Liver (tissue), 3 donors: ENCODE data around the gene KIF6.

Source experiments
- EGR1 ChIP-seq, 2 donors: IDR thresholded peaks; 2 replicates each; pipeline ENCODE4 v1.6.1; 2016 to 2018; ENCODE audit warnings: antibody characterized with exemption in 2 of 2, low read depth in 2 of 2
- GABPA ChIP-seq, 2 donors: IDR thresholded peaks in 1 of 2; conservative IDR thresholded peaks in 1 of 2; 2 replicates each; pipeline ENCODE4 v1.6.1; 2016; ENCODE audit warnings: antibody characterized with exemption in 2 of 2, mild to moderate bottlenecking in 1 of 2, moderate library complexity in 1 of 2
- HNF4A ChIP-seq, 2 donors: conservative IDR thresholded peaks; 2 replicates each; pipeline ENCODE4 v1.6.1; 2016; ENCODE audit warnings: antibody characterized with exemption in 2 of 2, mild to moderate bottlenecking in 2 of 2
- HNF4G ChIP-seq: IDR thresholded peaks from 2 replicates; pipeline ENCODE4 v1.6.1; 2016; ENCODE audit warnings: antibody characterized with exemption
- JUND ChIP-seq, 2 donors: IDR thresholded peaks; 2 replicates each; pipeline ENCODE4 v1.6.1; 2016; ENCODE audit warnings: antibody characterized with exemption in 2 of 2
- RAD21 ChIP-seq, 2 donors: IDR thresholded peaks; 2 replicates each; pipeline ENCODE4 v1.6.1; 2016; ENCODE audit warnings: antibody characterized with exemption in 2 of 2, mild to moderate bottlenecking in 2 of 2
- RXRA ChIP-seq, 2 donors: IDR thresholded peaks; 2 replicates each; pipeline ENCODE4 v1.6.1; 2017 to 2018; ENCODE audit warnings: antibody characterized with exemption in 2 of 2, mild to moderate bottlenecking in 1 of 2
- SP1 ChIP-seq: IDR thresholded peaks from 2 replicates; pipeline ENCODE4 v1.6.1; 2018; ENCODE audit warnings: antibody characterized with exemption, mild to moderate bottlenecking
- TAF1 ChIP-seq: conservative IDR thresholded peaks from 2 replicates; pipeline ENCODE4 v1.6.1; 2016; ENCODE audit warnings: antibody characterized with exemption, mild to moderate bottlenecking
- YY1 ChIP-seq: IDR thresholded peaks from 2 replicates; pipeline ENCODE4 v1.6.1; 2016; ENCODE audit warnings: antibody characterized with exemption, mild to moderate bottlenecking
- TF ChIP-seq, protein P1 (sequence below): fragments of 150-350 bp; IDR thresholded peaks from 2 replicates; pipeline ENCODE4 v1.5.1; 2017; ENCODE audit warnings: improper control_type of control experiment, low read depth, low read length; ENCODE audit not compliant: missing input control
- TF ChIP-seq, protein P2 (sequence below): IDR thresholded peaks from 2 replicates; pipeline ENCODE4 v1.6.1; 2016; ENCODE audit warnings: antibody characterized with exemption, mild to moderate bottlenecking
- TF ChIP-seq, protein P3 (sequence below): IDR thresholded peaks from 2 replicates; pipeline ENCODE4 v1.6.1; 2016; ENCODE audit warnings: antibody characterized with exemption
- donor health status: healthy.
- donor health status: healthy.

DNA sequence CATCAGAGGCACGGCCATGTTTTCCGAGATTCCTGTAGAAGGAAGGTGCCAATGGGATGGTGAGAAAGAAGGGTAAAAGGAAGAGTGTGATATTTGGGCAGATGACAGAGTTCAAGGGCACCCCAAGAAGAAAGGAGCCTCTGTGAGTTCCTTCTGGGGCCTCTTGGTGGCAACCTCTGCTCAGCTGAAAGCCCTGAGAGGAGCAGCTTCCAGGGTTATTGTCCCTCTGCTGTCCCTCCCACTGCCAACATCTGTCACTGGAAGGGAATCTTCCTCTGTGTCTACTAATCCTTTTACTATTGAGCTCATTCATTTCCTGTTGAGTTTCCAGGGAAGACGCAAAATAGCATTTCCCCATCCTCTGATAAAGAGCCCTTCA is 362.7 kb downstream of the KIF6 start:
- TF ChIP-seq RAD21 (IDR thresholded peaks at IDR 0.05), result no peak
- TF ChIP-seq, protein P1, sequence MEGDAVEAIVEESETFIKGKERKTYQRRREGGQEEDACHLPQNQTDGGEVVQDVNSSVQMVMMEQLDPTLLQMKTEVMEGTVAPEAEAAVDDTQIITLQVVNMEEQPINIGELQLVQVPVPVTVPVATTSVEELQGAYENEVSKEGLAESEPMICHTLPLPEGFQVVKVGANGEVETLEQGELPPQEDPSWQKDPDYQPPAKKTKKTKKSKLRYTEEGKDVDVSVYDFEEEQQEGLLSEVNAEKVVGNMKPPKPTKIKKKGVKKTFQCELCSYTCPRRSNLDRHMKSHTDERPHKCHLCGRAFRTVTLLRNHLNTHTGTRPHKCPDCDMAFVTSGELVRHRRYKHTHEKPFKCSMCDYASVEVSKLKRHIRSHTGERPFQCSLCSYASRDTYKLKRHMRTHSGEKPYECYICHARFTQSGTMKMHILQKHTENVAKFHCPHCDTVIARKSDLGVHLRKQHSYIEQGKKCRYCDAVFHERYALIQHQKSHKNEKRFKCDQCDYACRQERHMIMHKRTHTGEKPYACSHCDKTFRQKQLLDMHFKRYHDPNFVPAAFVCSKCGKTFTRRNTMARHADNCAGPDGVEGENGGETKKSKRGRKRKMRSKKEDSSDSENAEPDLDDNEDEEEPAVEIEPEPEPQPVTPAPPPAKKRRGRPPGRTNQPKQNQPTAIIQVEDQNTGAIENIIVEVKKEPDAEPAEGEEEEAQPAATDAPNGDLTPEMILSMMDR, result peak; percentile 6
- TF ChIP-seq JUND (IDR thresholded peaks at IDR 0.05), result no peak
- no peak for TF ChIP-seq YY1
- TF ChIP-seq SP1, result no peak
- TF ChIP-seq, protein P2, sequence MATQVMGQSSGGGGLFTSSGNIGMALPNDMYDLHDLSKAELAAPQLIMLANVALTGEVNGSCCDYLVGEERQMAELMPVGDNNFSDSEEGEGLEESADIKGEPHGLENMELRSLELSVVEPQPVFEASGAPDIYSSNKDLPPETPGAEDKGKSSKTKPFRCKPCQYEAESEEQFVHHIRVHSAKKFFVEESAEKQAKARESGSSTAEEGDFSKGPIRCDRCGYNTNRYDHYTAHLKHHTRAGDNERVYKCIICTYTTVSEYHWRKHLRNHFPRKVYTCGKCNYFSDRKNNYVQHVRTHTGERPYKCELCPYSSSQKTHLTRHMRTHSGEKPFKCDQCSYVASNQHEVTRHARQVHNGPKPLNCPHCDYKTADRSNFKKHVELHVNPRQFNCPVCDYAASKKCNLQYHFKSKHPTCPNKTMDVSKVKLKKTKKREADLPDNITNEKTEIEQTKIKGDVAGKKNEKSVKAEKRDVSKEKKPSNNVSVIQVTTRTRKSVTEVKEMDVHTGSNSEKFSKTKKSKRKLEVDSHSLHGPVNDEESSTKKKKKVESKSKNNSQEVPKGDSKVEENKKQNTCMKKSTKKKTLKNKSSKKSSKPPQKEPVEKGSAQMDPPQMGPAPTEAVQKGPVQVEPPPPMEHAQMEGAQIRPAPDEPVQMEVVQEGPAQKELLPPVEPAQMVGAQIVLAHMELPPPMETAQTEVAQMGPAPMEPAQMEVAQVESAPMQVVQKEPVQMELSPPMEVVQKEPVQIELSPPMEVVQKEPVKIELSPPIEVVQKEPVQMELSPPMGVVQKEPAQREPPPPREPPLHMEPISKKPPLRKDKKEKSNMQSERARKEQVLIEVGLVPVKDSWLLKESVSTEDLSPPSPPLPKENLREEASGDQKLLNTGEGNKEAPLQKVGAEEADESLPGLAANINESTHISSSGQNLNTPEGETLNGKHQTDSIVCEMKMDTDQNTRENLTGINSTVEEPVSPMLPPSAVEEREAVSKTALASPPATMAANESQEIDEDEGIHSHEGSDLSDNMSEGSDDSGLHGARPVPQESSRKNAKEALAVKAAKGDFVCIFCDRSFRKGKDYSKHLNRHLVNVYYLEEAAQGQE, result no peak
- TF ChIP-seq HNF4A (conservative IDR thresholded peaks at IDR 0.05), result no peak
- TF ChIP-seq GABPA (IDR thresholded peaks at IDR 0.05 in 1 of 2, conservative IDR thresholded peaks at IDR 0.05 in 1 of 2), result no peak
- TF ChIP-seq, protein P3, sequence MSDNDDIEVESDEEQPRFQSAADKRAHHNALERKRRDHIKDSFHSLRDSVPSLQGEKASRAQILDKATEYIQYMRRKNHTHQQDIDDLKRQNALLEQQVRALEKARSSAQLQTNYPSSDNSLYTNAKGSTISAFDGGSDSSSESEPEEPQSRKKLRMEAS, result no peak
- TF ChIP-seq EGR1 (IDR thresholded peaks at IDR 0.05; ENCODE audit: low read depth in 2 of 2), result no peak
- TF ChIP-seq RXRA (IDR thresholded peaks at IDR 0.05), result no peak
- no peak for TF ChIP-seq HNF4G
- no peak for TF ChIP-seq TAF1
